UCSD-AML1 (cell line): ENCODE results near the gene PLIN4.
"Not testable (repeated sequence)": the region's sequence is repeated elsewhere in the genome, so short reads cannot be mapped to it uniquely, and the experiment has no call there.

Source experiments
- DNase-seq: peaks from one replicate; lab custom pipeline; 2025; ENCODE audit not compliant: unreplicated experiment; lab: John Stamatoyannopoulos, UW

PLIN4 gene

GRCh38 chr19:4547303-4548237, 29.3 kb upstream of the PLIN4 start:
- no peak for DNase-seq

DNA sequence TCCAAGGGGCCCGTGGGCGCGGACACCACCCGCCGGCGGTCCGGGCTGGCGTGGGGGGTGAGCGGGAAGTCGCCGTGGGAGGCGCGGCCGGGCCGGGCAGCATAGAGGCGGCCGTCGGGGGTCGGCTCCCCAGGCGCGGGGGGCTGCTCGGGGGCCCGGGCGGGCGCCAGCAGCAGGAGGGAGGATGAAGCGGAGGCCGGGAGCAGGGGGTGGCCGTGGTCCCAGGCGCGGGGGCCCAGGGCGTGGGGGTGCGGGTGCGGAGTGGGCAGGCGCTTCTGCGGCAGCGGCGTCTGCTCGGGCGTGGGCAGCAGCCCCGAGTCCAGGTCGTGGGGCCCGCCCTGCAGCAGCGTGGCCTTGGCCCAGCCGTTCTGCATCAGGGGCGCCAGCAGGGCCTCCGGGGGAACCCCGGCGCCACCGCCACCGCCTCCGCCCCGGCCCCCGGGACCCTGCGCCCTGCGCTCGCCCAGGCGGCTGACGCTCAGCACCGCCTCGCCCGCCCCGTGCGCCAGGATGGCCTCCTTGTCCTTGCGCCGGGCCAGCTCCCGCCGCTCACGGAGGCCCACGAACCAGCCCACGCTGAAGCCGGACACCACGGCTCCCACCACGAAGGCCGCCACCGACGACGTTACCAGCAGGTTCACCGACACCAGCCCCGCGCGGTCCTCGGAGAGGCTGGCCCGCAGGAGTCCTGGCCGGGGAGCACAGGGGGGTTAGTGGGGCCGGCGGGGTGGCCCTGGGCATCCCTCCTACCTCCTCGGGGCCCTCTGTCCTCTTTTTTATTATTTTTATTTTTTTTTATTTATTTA, 25.8 kb upstream of the PLIN4 start:
- no peak for DNase-seq

DNA sequence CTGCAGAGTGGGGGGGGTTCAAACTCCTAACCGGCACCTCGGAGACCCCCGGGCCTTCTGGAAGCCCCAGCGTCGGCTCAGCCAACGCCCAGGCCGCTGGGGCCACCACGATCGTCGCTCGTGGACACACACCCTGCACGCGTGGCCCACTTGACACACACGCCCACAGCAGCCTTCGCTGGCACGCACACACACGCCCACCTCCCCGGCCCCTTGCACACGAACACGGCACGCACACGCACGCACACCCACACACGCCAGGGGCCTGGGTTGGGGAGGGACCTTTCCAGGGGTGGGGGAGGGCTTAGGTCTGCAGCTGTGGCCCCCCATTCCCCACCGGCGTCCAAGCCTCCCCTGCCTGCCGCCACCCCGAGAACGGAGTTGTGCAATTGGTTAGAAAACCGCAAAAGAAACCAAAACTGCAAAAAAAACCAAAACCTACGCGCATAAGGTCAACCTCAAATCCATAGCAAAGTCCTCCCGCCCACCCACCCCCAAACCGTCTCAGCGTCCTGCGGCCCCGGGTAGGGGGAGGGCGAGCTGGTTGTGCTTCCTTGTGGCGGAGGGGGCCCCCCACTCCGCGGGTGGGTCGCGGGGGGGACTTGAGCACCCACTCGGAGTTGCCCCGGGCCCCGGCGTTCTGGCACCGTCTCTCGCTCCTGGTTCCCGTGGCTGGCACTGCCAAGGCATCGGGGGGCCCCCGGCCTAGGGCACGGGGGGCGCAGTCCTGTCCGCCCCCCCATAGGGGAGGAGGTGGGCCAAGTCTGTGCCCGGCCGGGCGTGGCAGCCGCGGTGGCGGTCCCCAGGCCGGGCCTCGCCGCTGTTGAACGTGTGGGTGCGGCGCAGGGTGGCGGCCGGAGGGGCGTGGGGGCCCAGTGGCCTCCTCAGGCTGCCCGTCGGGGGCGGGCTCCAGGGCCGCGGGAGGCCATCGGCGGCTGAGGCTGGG, 24.9 kb upstream of the PLIN4 start:
- DNase-seq, result no peak

- DNase-seq, result not testable (repeated sequence)
Observed at GRCh38 chr19:4541806-4542145, 23.5 kb upstream of the PLIN4 start.

GRCh38 chr19:4541114-4541805, 23.0 kb upstream of the PLIN4 start:
- no peak for DNase-seq

- DNase-seq, result peak; percentile 73
Observed at GRCh38 chr19:4539693-4540581, 21.7 kb upstream of the PLIN4 start, which contains the start of gene LRG1. Gene LRG1, minus strand, starts transcription at chr19:4540036. Its CDS starts 23 bp downstream, at chr19:4540013.

- no peak for DNase-seq
Observed at GRCh38 chr19:4539169-4539692, 20.9 kb upstream of the PLIN4 start.

DNA sequence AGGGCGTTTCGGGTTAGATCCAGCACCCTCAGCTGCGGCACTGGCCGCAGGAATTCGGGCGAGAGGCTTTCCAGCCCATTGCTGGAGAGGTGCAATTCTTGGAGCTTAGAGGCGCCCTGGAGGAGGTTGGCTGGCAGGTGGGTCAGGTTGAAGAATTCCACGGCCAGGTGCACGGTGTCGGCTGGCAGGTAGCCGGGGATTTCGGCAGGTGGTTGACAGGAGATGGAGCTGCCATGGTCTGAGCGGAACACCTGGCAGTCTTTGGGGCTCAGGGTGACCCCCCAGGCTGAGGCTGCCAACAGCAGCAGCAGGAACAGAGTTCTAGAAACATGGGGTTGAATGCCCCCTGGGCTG, 20.3 kb upstream of the PLIN4 start:
- no peak for DNase-seq

DNA sequence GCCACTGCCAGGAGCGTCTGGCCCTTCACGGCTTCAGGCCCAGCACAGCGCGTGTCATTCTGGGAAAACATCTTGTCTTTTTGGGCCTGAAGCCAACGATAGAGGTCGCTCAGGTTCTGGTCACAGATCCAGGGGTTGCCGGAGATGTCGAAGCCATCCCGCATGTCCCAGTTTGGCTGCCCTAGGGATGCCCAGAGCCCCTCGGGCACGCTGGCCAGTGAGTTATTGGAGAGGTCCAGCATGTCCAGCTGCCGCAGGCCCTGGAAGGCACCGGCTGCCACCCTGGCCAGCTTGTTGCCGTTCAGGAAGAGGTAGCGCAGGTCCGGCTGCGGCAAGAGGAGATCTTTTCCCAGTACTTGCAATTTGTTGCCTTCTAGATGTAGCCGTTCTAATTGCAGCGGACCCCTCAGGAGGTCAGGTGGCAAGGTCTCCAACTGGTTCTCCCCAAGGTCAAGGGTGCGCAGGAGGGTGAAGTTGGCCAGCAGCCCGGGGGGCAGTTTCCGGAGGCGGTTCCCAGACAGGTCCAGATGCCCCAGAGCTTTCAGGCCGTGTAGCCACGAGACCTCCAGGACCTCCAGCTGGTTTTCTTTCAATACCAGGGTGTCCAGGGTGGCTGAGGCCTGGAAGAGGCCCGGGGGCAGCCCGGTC, 19.8 kb upstream of the PLIN4 start:
- no peak for DNase-seq

GRCh38 chr19:4536798-4537197, 18.5 kb upstream of the PLIN4 start:
- DNase-seq, result no peak

DNA sequence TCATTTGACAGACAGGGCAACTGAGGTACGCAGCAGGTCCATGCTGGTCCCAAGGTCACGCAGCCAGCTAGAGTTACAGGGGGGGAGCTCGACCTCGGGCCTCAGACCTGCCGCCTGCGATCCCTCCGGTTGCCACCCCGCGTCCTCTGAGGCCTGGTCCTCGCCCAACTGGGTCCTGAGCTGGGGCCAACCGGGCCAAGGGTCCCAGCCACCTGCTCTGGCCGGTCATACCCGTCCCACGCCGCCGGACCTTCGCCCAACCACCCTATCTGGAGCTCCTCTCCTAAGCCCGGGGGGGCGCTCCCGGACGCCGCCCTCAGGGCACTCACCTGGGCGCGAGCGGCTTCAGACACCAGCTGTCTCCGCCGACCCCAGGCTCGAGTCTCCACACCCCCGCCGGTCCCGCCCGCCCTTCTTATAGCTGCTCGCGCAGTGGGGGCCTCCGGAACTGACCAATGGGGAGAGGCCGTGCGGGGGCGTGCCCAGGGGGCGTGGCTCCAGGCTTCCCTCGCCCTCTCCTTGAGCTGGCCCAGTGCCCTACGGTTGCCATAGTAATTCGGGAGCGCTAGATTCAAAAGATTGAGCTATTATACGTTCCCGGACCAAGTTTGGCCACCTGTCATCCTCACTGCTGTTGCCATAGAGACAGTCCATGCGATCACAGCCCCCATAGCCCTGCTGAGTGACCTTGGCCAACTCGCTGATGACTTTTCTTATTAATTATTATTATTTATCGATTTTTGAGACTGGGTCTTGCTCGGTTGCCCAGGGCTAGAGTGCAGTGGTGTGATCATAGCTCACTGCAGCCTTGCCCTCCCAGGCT, 16.8 kb upstream of the PLIN4 start, which contains the start of gene PLIN5:
TSS of gene PLIN5 (minus strand) at position 389 of the 823 bp plus-strand sequence. CDS start 1,150 bp downstream, outside the sequence.
- DNase-seq, result no peak

DNA sequence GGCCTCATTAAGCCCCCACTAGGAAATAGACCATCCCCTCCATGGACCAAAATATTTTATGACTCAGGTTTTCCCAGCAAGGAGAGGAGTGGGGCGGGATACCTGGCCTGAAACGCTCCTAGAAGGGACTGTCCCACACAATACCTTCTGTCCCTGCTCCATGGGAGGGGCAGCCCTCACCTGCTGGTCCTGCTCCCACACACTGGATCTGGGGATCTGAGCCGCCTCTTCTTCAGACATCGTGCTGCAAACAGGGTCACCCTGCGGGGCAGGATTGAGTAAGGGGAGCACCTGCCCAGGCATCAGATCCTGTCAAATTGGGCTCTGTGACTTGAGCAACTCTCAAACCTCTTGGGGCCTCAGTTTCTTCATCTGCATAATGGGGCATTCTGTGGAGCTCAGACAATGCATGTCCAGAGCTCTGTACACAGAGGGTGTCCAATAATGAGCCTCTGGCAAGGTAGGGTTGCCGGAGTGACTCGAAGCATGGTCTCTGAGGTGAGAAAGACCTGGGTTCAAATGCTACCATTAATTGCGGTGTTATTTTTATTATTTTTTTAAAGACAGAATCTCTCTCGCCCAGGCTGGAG, 15.6 kb upstream of the PLIN4 start:
- no peak for DNase-seq

GRCh38 chr19:4533334-4533733, 15.0 kb upstream of the PLIN4 start:
- DNase-seq, result no peak

DNA sequence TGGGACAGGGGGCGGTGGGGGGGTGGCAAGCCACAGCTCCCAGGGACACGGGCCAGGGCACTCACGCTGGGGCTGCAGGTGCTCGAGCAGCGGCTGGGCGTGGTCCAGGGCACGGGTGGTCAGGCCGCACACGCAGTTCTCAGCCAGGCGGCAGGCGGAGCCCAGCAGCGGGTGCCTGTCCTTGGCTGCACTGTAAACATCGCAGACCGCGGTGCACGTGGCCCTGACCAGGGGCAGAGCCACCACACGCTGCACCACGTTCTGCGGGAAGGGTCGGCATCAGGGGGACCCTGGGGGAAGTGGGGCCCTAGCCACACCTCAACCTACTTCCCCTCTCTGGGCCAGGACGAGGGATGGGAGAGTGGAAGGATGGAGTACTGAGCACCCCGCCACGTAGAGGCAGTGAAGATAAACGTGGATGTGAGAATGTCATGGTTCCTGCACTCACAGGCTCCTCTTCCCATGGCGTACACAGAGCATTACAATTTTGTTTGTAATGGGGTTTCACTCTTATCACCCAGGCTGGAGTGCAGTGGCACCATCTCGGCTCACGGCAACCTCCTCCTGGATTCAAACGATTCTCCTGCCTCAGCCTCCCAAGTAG, 13.4 kb upstream of the PLIN4 start:
- DNase-seq, result no peak

GRCh38 chr19:4529924-4530522, 11.7 kb upstream of the PLIN4 start:
- DNase-seq, result no peak

- DNase-seq, result no peak
Observed at GRCh38 chr19:4528843-4529242, 10.6 kb upstream of the PLIN4 start.
